ENCODE data around the gene FGF22. TPM values are rescaled to one million over a fixed set of nuclear protein-coding genes. Genes with fewer than 3 reads are reported as not detected.

FGF22 gene
- polyA plus RNA-seq, 3 donors: not detected

DNA sequence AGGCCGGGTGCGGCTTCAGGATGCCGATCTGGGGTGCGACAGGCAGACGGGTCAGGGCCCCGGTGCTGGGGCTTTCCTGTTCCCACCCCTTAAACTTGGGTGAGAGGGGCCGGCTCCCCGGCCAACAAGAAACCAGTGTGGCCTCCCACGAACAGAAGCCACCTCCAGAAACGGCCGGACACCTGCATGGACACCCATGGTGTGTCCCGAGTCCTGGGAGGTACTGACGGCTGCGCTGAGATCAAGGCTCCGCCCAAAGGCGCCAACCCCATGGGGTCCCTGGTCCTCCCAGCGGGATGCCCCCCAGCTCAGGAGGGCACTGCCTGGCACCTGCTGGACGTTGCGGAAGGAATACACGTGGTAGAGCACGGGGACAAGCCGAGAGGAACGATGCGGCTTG is 17.9 kb upstream of the FGF22 start:
- H3K4me3 Mint-ChIP-seq: no peak overlapping the region

DNA sequence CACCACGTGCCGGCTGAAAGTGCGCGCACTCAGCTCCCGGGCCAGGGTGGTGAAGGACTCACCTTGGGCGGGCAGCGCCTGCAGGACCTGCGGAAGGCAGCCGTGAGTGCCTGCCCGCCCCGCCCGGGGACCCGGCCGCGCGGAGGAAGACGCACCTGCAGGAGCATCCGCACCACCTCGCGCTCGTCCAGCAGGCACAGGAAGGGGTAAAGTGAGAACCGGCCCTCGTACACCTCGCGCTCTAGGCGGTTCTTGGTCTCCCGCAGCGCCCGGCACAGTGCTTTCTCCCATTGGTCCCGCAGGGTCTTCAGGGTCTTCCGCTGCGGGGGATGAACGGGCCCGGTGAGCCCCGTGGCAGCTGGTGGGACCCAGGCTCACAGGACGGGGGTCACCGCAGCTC is 17.0 kb upstream of the FGF22 start:
- no peak overlapping the region for H3K4me3 Mint-ChIP-seq
- DNase-seq: no peak
- no peak overlapping the region for H3K27ac Mint-ChIP-seq
- H3K9me3 Mint-ChIP-seq: peaks cover 0 to 19% (median 0%) of the 10 kb centered on the region in 7 donors
- Histone ChIP-seq H3K4me2 (replicated peaks; ENCODE audit: extremely low read depth, low read length, poor library complexity, severe bottlenecking) (no peak overlapping the region), H2AFZ (ENCODE audit: insufficient read depth, low read depth, low read length, poor library complexity, severe bottlenecking) (no peak overlapping the region), H3K4me1 (ENCODE audit: control insufficient read depth in 1 of 2, insufficient read depth in 2 of 2, low read length in 2 of 2) (no peaks in the 10 kb centered on the region), H3K27ac (ENCODE audit: low read depth in 1 of 2, low read length in 2 of 2) (no peak overlapping the region), H3K4me3 (replicated peaks in 1 of 3; ENCODE audit: low read depth in 2 of 3, low read length in 3 of 3) (no peak overlapping the region), H3K9me3 (replicated peaks in 1 of 2; ENCODE audit: control insufficient read depth in 1 of 2, insufficient read depth in 1 of 2, low read length in 2 of 2) (no peaks in the 10 kb centered on the region), H4K20me1 (ENCODE audit: insufficient read depth, low read length) (no peaks in the 10 kb centered on the region), H3K36me3 (replicated peaks in 1 of 2; ENCODE audit: control insufficient read depth in 1 of 2, insufficient read depth in 2 of 2, low read length in 2 of 2) (peaks cover 51 to 69% of the 10 kb centered on the region in 2 donors), H3K79me2 (ENCODE audit: insufficient read depth, low read length) (no peaks in the 10 kb centered on the region), H3K9ac (ENCODE audit: insufficient read depth, low read length, poor library complexity, severe bottlenecking) (no peak overlapping the region), H3K27me3 (ENCODE audit: control insufficient read depth in 2 of 2, insufficient read depth in 2 of 2, low read length in 2 of 2) (no peaks in the 10 kb centered on the region)
- intact Hi-C loops (cut with micrococcal nuclease): no loop called here
- no peaks in the 10 kb centered on the region for H3K4me1 Mint-ChIP-seq
- H3K27me3 Mint-ChIP-seq (ENCODE audit: low read depth in 3 of 3): peaks cover 0 to 2% (median 0%) of the 10 kb centered on the region in 3 donors
- TF ChIP-seq, protein P1, sequence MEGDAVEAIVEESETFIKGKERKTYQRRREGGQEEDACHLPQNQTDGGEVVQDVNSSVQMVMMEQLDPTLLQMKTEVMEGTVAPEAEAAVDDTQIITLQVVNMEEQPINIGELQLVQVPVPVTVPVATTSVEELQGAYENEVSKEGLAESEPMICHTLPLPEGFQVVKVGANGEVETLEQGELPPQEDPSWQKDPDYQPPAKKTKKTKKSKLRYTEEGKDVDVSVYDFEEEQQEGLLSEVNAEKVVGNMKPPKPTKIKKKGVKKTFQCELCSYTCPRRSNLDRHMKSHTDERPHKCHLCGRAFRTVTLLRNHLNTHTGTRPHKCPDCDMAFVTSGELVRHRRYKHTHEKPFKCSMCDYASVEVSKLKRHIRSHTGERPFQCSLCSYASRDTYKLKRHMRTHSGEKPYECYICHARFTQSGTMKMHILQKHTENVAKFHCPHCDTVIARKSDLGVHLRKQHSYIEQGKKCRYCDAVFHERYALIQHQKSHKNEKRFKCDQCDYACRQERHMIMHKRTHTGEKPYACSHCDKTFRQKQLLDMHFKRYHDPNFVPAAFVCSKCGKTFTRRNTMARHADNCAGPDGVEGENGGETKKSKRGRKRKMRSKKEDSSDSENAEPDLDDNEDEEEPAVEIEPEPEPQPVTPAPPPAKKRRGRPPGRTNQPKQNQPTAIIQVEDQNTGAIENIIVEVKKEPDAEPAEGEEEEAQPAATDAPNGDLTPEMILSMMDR (IDR thresholded peaks at IDR 0.05): no peak
- peaks cover 38 to 68% of the 10 kb centered on the region in 2 donors for H3K36me3 Mint-ChIP-seq
- WGBS (ENCODE audit: insufficient coverage): 98% methylated on average over 37 of the region's 37 CpGs

More for the DNA sequence above, 17.9 kb upstream of the FGF22 start:
- H3K27me3 ChIP-seq (ENCODE audit: control insufficient read depth in 2 of 2, insufficient read depth in 2 of 2, low read length in 2 of 2): no peaks in the 10 kb centered on the region
- H3K4me3 ChIP-seq (replicated peaks in 1 of 3; ENCODE audit: low read depth in 2 of 3, low read length in 3 of 3): no peak overlapping the region
- 97% methylated on average over 17 of the region's 24 CpGs for WGBS (ENCODE audit: insufficient coverage)
- no peaks in the 10 kb centered on the region for H3K9me3 ChIP-seq (replicated peaks in 1 of 2; ENCODE audit: control insufficient read depth in 1 of 2, insufficient read depth in 1 of 2, low read length in 2 of 2)
- no peak overlapping the region for H2AFZ ChIP-seq (ENCODE audit: insufficient read depth, low read depth, low read length, poor library complexity, severe bottlenecking)
- H3K4me1 Mint-ChIP-seq: no peaks in the 10 kb centered on the region
- TF ChIP-seq, protein P1 (IDR thresholded peaks at IDR 0.05): no peak
- no peaks in the 10 kb centered on the region for H3K4me1 ChIP-seq (ENCODE audit: control insufficient read depth in 1 of 2, insufficient read depth in 2 of 2, low read length in 2 of 2)
- intact Hi-C loops (cut with micrococcal nuclease): no loop called here
- H3K79me2 ChIP-seq (ENCODE audit: insufficient read depth, low read length): no peaks in the 10 kb centered on the region
- DNase-seq: no peak
- H3K27ac ChIP-seq (ENCODE audit: low read depth in 1 of 2, low read length in 2 of 2): no peak overlapping the region
- H3K9ac ChIP-seq (ENCODE audit: insufficient read depth, low read length, poor library complexity, severe bottlenecking): no peak overlapping the region
- H3K36me3 Mint-ChIP-seq: peaks cover 43 to 67% of the 10 kb centered on the region in 2 donors
- H3K27me3 Mint-ChIP-seq (ENCODE audit: low read depth in 3 of 3): peaks cover 0 to 3% (median 2%) of the 10 kb centered on the region in 3 donors
- peaks cover 0 to 19% (median 0%) of the 10 kb centered on the region in 7 donors for H3K9me3 Mint-ChIP-seq
- peaks cover 53 to 69% of the 10 kb centered on the region in 2 donors for H3K36me3 ChIP-seq (replicated peaks in 1 of 2; ENCODE audit: control insufficient read depth in 1 of 2, insufficient read depth in 2 of 2, low read length in 2 of 2)
- no peak overlapping the region for H3K4me2 ChIP-seq (replicated peaks; ENCODE audit: extremely low read depth, low read length, poor library complexity, severe bottlenecking)
- H3K27ac Mint-ChIP-seq: no peak overlapping the region
- H4K20me1 ChIP-seq (ENCODE audit: insufficient read depth, low read length): no peaks in the 10 kb centered on the region

Data from CD14-positive monocyte (primary cell).